NB4 (cell line): ENCODE measurements around the gene GPX4.
A peak's percentile ranks its signal among the peaks of the same experiment; 100 is the strongest.

Experiments used
- DNase-seq: peaks from one replicate; pipeline ENCODE4 v3.0.0; 2010; ENCODE audit warnings: low read depth
- H3K4me3 ChIP-seq: one replicate; pipeline ENCODE4 v1.5.1; 2011; ENCODE audit warnings: mild to moderate bottlenecking, low read depth, low read length, moderate library complexity
- CTCF ChIP-seq: IDR thresholded peaks from one replicate; pipeline ENCODE4 v1.5.1; 2012; ENCODE audit warnings: low read depth, low read length
- MAX ChIP-seq: IDR thresholded peaks from 2 replicates; pipeline ENCODE4 v1.6.1; 2011; ENCODE audit warnings: low read depth, low read length
- MYC ChIP-seq: IDR thresholded peaks from 2 replicates; pipeline ENCODE4 v1.6.1; 2011; ENCODE audit warnings: low read depth, low read length
- POLR2A ChIP-seq: IDR thresholded peaks from 2 replicates; pipeline ENCODE4 v1.6.1; 2011; ENCODE audit warnings: mild to moderate bottlenecking; ENCODE audit not compliant: insufficient read length; ENCODE audit errors: extremely low read depth

GPX4 gene

GRCh38 chr19:1104311-1105007 is 665 bp downstream of the GPX4 start:
- no peak for TF ChIP-seq MAX
- TF ChIP-seq POLR2A: no peak
- no peak for TF ChIP-seq MYC
- no peak for TF ChIP-seq CTCF
- peak overlapping the region; percentile 57 for H3K4me3 ChIP-seq
- peak; percentile 76 for DNase-seq

GRCh38 chr19:1105008-1105872 is 1.4 kb downstream of the GPX4 start:
- peak; percentile 31 for DNase-seq
- no peak for TF ChIP-seq CTCF
- TF ChIP-seq MYC: no peak
- TF ChIP-seq POLR2A: no peak
- no peak for TF ChIP-seq MAX

GRCh38 chr19:1105873-1106840 is 2.4 kb downstream of the GPX4 start:
- no peak overlapping the region for H3K4me3 ChIP-seq
- no peak for TF ChIP-seq CTCF
- TF ChIP-seq POLR2A: no peak
- no peak for TF ChIP-seq MYC
- DNase-seq: no peak

More at GRCh38 chr19:1105008-1105872, 1.4 kb downstream of the GPX4 start:
- peak overlapping the region; percentile 57 for H3K4me3 ChIP-seq

- TF ChIP-seq POLR2A: no peak
- no peak for TF ChIP-seq MAX
- no peak for TF ChIP-seq CTCF
- no peak for TF ChIP-seq MYC
- H3K4me3 ChIP-seq: no peak overlapping the region
- peak; percentile 37 for DNase-seq
These were observed 3.3 kb downstream of the GPX4 start for GRCh38 chr19:1106841-1107660.
